Hepatocyte (in vitro differentiated cells): Measurements from ENCODE around the gene LPAR1. TPM values are rescaled to one million over a fixed set of nuclear protein-coding genes. Genes with fewer than 3 reads are reported as not detected.

Experiments used
- DNase-seq: peaks from one replicate; pipeline ENCODE4 v3.0.0-alpha.2; 2016; ENCODE audit warnings: low spot score
- H2AFZ ChIP-seq: fragments of 200-600 bp; sonication (generic); 2 replicates; pipeline ENCODE4 v1.6.0; 2016; ENCODE audit warnings: antibody characterized with exemption, mild to moderate bottlenecking
- H3K27ac ChIP-seq: fragments of 200-600 bp; sonication (generic); 2 replicates; pipeline ENCODE4 v1.5.1; 2016; ENCODE audit warnings: mild to moderate bottlenecking
- H3K27me3 ChIP-seq: fragments of 200-600 bp; sonication (generic); 2 replicates; pipeline ENCODE4 v1.6.1; 2016
- H3K36me3 ChIP-seq: fragments of 200-600 bp; sonication (generic); replicated peaks from 2 replicates; pipeline ENCODE4 v1.5.1; 2016; ENCODE audit warnings: low read depth; ENCODE audit not compliant: insufficient read depth
- H3K4me1 ChIP-seq: fragments of 200-600 bp; sonication (generic); 2 replicates; pipeline ENCODE4 v1.5.1; 2016; ENCODE audit warnings: mild to moderate bottlenecking, moderate library complexity; ENCODE audit not compliant: insufficient read depth
- H3K4me2 ChIP-seq: fragments of 200-600 bp; sonication (generic); 2 replicates; pipeline ENCODE4 v1.6.0; 2016
- H3K4me3 ChIP-seq: fragments of 200-600 bp; sonication (generic); 2 replicates; pipeline ENCODE4 v1.5.1; 2016; ENCODE audit warnings: mild to moderate bottlenecking
- H3K79me2 ChIP-seq: fragments of 200-600 bp; sonication (generic); 2 replicates; pipeline ENCODE4 v1.6.0; 2017; ENCODE audit warnings: mild to moderate bottlenecking
- H3K9me2 ChIP-seq: fragments of 200-600 bp; sonication (generic); replicated peaks from 2 replicates; pipeline ENCODE4 v1.6.0; 2017; ENCODE audit warnings: mild to moderate bottlenecking; ENCODE audit not compliant: insufficient read depth
- H3K9me3 ChIP-seq: fragments of 200-600 bp; sonication (generic); 2 replicates; pipeline ENCODE4 v1.5.1; 2016; ENCODE audit warnings: low read depth, mild to moderate bottlenecking
- H4K20me1 ChIP-seq: fragments of 200-600 bp; sonication (generic); 2 replicates; pipeline ENCODE4 v1.6.0; 2016; ENCODE audit warnings: mild to moderate bottlenecking; ENCODE audit not compliant: insufficient read depth, poor library complexity, severe bottlenecking
- CTCF ChIP-seq: fragments of 200-600 bp; sonication (generic); IDR thresholded peaks from 2 replicates; pipeline ENCODE4 v1.5.1; 2016; ENCODE audit warnings: antibody characterized with exemption, mild to moderate bottlenecking; ENCODE audit not compliant: poor library complexity
- EZH2 ChIP-seq: fragments of 200-600 bp; sonication (generic); IDR thresholded peaks from 2 replicates; pipeline ENCODE4 v1.6.1; 2016; ENCODE audit warnings: antibody characterized with exemption, mild to moderate bottlenecking, borderline replicate concordance
- EZH2phosphoT487 ChIP-seq: fragments of 200-600 bp; sonication (generic); IDR thresholded peaks from one replicate; pipeline ENCODE4 v1.6.1; 2018; ENCODE audit warnings: antibody characterized with exemption, mild to moderate bottlenecking, low read depth, moderate library complexity; ENCODE audit not compliant: unreplicated experiment, severe bottlenecking
- WGBS: methylation state at CpG from one replicate; pipeline ENCODE4 v1.1.6; 2016; ENCODE audit warnings: low lambda C conversion rate; ENCODE audit errors: missing lambda C conversion rate; 5-methylcytosine and 5-hydroxymethylcytosine counted together
- polyA plus RNA-seq: library from polyadenylated mRNA; unstranded; fragments of >200 nt; fragmentation: Nextera tagmentation; extraction: Ambion mirVana; gene quantifications from 2 replicates; pipeline ENCODE4 v1.2.1, GENCODE V29; 2016
- total RNA-seq: library from RNA; depleted of rRNA; stranded (reverse); fragments of >200 nt; gene quantifications from 2 replicates; pipeline ENCODE4 v1.2.3, GENCODE V29; 2014

The LPAR1 gene
- total and polyA plus RNA-seq, 2 experiments from 2014 or later: 20.2 to 36.8 TPM

- Histone ChIP-seq H3K36me3 (no peaks in the 10 kb centered on the region), H3K4me2 (no peak overlapping the region), H3K9me2 (no peaks in the 10 kb centered on the region), H3K79me2 (peaks cover 45% of the 10 kb centered on the region), H3K9me3 (peaks cover 8% of the 10 kb centered on the region), H2AFZ (no peak overlapping the region), H3K27ac (no peak overlapping the region), H4K20me1 (no peaks in the 10 kb centered on the region), H3K4me1 (no peaks in the 10 kb centered on the region), H3K27me3 (no peaks in the 10 kb centered on the region), H3K4me3 (no peak overlapping the region)
- TF ChIP-seq EZH2phosphoT487 (no peak), EZH2 (no peak), CTCF (no peak)
- DNase-seq: no peak
- WGBS: 76% methylated on average over 4 of the region's 4 CpGs
Measured at GRCh38 chr9:110951805-110952539, 86.3 kb downstream of the LPAR1 start.

DNA sequence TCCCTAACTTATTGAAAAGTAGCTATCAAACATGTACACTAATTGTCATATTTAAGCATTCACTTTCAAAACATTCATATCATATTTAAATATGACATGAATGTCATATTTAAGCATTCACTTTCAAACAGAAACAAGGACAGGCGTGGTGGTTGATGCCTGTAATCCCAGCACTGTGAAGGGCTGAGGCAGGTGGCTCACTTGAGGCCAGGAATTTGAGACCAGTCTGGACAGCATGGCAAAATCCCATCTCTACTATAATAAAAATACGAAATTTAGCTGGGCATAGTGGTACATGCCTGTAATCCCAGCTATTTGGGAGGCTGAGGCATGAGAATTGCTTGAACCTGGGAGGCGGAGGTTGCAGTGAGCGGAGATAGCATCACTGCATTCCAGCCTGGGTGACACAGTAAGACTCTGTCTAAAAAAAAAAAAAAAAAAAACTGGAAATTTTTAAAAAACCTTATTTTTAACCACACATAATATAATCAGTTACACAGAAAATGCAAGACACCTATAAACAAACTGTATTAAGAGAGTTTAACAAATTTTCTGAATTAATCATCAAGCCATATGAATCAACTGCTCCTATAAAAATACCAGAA is 88.1 kb downstream of the LPAR1 start:
- 97% methylated on average over 4 of the region's 4 CpGs for WGBS
- H3K27ac ChIP-seq: no peak overlapping the region
- TF ChIP-seq EZH2phosphoT487 (no peak), CTCF (no peak), EZH2 (no peak)
- H4K20me1 ChIP-seq: no peaks in the 10 kb centered on the region
- H3K9me3 ChIP-seq: peaks cover 8% of the 10 kb centered on the region
- H3K4me1 ChIP-seq: no peaks in the 10 kb centered on the region
- H3K36me3 ChIP-seq: no peaks in the 10 kb centered on the region
- H3K4me3 ChIP-seq: no peak overlapping the region
- no peak overlapping the region for H2AFZ ChIP-seq
- peaks cover 34% of the 10 kb centered on the region for H3K79me2 ChIP-seq
- H3K4me2 ChIP-seq: no peak overlapping the region
- DNase-seq: no peak
- no peaks in the 10 kb centered on the region for H3K9me2 ChIP-seq
- no peaks in the 10 kb centered on the region for H3K27me3 ChIP-seq

DNA sequence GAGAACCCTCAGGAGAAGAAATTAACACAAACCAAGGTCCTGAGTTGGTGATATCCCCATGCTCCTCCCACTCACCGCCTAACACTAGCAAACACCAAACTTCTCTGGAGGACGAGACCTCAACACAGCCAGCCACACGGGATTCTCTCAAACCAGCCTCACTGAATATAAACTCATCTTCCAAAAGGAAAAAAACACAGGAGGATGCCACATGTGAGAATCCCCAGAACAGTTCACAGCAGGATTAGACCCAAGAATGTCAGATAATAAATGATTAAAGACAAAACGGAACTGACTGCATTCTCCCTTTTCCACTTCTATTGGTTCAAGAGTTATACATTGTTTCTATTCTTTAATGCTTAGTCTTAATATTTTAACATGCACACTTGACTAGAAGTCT is 89.2 kb downstream of the LPAR1 start:
- H3K27ac ChIP-seq: no peak overlapping the region
- H3K4me2 ChIP-seq: no peak overlapping the region
- H3K9me3 ChIP-seq: peaks cover 3% of the 10 kb centered on the region
- no peaks in the 10 kb centered on the region for H3K36me3 ChIP-seq
- TF ChIP-seq EZH2 (no peak), EZH2phosphoT487 (no peak), CTCF (no peak)
- no peak overlapping the region for H2AFZ ChIP-seq
- H4K20me1 ChIP-seq: no peaks in the 10 kb centered on the region
- no peaks in the 10 kb centered on the region for H3K27me3 ChIP-seq
- no peaks in the 10 kb centered on the region for H3K4me1 ChIP-seq
- peaks cover 28% of the 10 kb centered on the region for H3K79me2 ChIP-seq
- H3K9me2 ChIP-seq: no peaks in the 10 kb centered on the region
- DNase-seq: no peak
- WGBS: 78% methylated on average over 4 of the region's 4 CpGs
- H3K4me3 ChIP-seq: no peak overlapping the region
